ENCODE results near the gene ZBTB20.
"Not testable (repeated sequence)": the region's sequence is repeated elsewhere in the genome, so short reads cannot be mapped to it uniquely, and the experiment has no call there.

The ZBTB20 gene

GRCh38 chr3:114824014-114824413, 323.1 kb downstream of the ZBTB20 start:
- no peak for ATAC-seq
- TF ChIP-seq CSRNP3 (CRISPR knock-in tag; IDR thresholded peaks at IDR 0.05) (no peak), ARNTL (CRISPR knock-in tag; IDR thresholded peaks at IDR 0.05; ENCODE audit: borderline replicate concordance, low read depth) (no peak), ZC3H10 (CRISPR knock-in tag; IDR thresholded peaks at IDR 0.05) (no peak), OSR1 (CRISPR knock-in tag; IDR thresholded peaks at IDR 0.05) (no peak), ESRRG (CRISPR knock-in tag; IDR thresholded peaks at IDR 0.05) (no peak), BACH2 (CRISPR knock-in tag; IDR thresholded peaks at IDR 0.05; ENCODE audit: borderline replicate concordance) (no peak), ZNF565 (CRISPR knock-in tag; conservative IDR thresholded peaks at IDR 0.05; ENCODE audit: low read depth) (no peak), TOX (CRISPR knock-in tag; IDR thresholded peaks at IDR 0.05; ENCODE audit: borderline replicate concordance) (no peak), ZNF70 (CRISPR knock-in tag; IDR thresholded peaks at IDR 0.05) (no peak), CSDC2 (CRISPR knock-in tag; IDR thresholded peaks at IDR 0.05) (no peak), ISL1 (CRISPR knock-in tag; IDR thresholded peaks at IDR 0.05) (no peak)
- TF ChIP-seq, protein P1, sequence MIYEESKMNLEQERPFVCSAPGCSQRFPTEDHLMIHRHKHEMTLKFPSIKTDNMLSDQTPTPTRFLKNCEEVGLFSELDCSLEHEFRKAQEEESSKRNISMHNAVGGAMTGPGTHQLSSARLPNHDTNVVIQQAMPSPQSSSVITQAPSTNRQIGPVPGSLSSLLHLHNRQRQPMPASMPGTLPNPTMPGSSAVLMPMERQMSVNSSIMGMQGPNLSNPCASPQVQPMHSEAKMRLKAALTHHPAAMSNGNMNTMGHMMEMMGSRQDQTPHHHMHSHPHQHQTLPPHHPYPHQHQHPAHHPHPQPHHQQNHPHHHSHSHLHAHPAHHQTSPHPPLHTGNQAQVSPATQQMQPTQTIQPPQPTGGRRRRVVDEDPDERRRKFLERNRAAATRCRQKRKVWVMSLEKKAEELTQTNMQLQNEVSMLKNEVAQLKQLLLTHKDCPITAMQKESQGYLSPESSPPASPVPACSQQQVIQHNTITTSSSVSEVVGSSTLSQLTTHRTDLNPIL (CRISPR knock-in tag; IDR thresholded peaks at IDR 0.05; ENCODE audit: low read depth): no peak

DNA sequence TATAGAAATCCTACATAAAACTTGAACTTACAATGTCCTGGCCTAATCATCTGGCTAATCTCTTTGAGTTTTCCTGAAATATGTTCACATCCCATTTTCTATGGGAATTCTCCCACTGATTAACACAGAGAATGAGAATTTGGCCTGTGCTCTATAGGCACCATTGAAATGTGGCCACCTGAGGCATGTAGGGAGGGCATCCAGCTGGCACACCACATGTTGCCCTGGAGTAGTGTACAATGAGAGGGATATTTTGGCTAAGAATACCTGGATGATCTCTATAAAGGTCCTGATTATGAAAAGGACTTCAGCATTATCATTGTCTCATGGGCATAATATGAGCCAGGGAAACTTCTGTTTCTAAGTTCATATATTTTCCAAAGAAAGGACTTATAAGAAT, 324.0 kb downstream of the ZBTB20 start:
- TF ChIP-seq CSDC2 (CRISPR knock-in tag; IDR thresholded peaks at IDR 0.05): no peak
- TF ChIP-seq ZNF565 (CRISPR knock-in tag; conservative IDR thresholded peaks at IDR 0.05; ENCODE audit: low read depth): no peak
- TF ChIP-seq ZNF8 (CRISPR knock-in tag; IDR thresholded peaks at IDR 0.05): no peak
- no peak for TF ChIP-seq PATZ1 (CRISPR knock-in tag; IDR thresholded peaks at IDR 0.05; ENCODE audit: borderline replicate concordance)
- TF ChIP-seq ISL1 (CRISPR knock-in tag; IDR thresholded peaks at IDR 0.05): no peak
- no peak for TF ChIP-seq OSR1 (CRISPR knock-in tag; IDR thresholded peaks at IDR 0.05)
- TF ChIP-seq ARNTL (CRISPR knock-in tag; IDR thresholded peaks at IDR 0.05; ENCODE audit: borderline replicate concordance, low read depth): no peak
- TF ChIP-seq ZFP30 (CRISPR knock-in tag; IDR thresholded peaks at IDR 0.05): no peak
- TF ChIP-seq TCF4 (CRISPR knock-in tag; IDR thresholded peaks at IDR 0.05; ENCODE audit: borderline replicate concordance): no peak
- TF ChIP-seq CSRNP3 (CRISPR knock-in tag; IDR thresholded peaks at IDR 0.05): no peak
- TF ChIP-seq BACH2 (CRISPR knock-in tag; IDR thresholded peaks at IDR 0.05; ENCODE audit: borderline replicate concordance): no peak

GRCh38 chr3:114816052-114816451, 331.0 kb downstream of the ZBTB20 start:
- no peak for ATAC-seq
- TF ChIP-seq GLIS3 (CRISPR knock-in tag; IDR thresholded peaks at IDR 0.05): no peak
- TF ChIP-seq ARNTL (CRISPR knock-in tag; IDR thresholded peaks at IDR 0.05; ENCODE audit: borderline replicate concordance, low read depth): no peak
- no peak for TF ChIP-seq SNAI2 (CRISPR knock-in tag; IDR thresholded peaks at IDR 0.05)
- no peak for TF ChIP-seq PPARA (CRISPR knock-in tag; IDR thresholded peaks at IDR 0.05; ENCODE audit: borderline replicate concordance)
- TF ChIP-seq ZC3H10 (CRISPR knock-in tag; IDR thresholded peaks at IDR 0.05): no peak
- TF ChIP-seq ZNF8 (CRISPR knock-in tag; IDR thresholded peaks at IDR 0.05): no peak

More for the DNA sequence above, 324.0 kb downstream of the ZBTB20 start:
- no peak for ATAC-seq

GRCh38 chr3:114812541-114813238, 334.4 kb downstream of the ZBTB20 start:
- ATAC-seq: not testable (repeated sequence)

All from SK-N-SH treated with all-trans-retinoic acid at 6 μM for 48 hours (cell line).